Middle frontal gyrus (tissue), 1 donor: Measurements from ENCODE around the gene HOOK2.
"Not testable (repeated sequence)": the region's sequence is repeated elsewhere in the genome, so short reads cannot be mapped to it uniquely, and the experiment has no call there.

Experiments used
- DNase-seq: peaks from one replicate; pipeline ENCODE4 v3.0.0-alpha.2; 2015; ENCODE audit warnings: low spot score; ENCODE audit errors: extremely low spot score

HOOK2 gene

GRCh38 chr19:12722566-12723380 is 52.6 kb downstream of the HOOK2 start:
- DNase-seq, result peak; percentile 98

DNA sequence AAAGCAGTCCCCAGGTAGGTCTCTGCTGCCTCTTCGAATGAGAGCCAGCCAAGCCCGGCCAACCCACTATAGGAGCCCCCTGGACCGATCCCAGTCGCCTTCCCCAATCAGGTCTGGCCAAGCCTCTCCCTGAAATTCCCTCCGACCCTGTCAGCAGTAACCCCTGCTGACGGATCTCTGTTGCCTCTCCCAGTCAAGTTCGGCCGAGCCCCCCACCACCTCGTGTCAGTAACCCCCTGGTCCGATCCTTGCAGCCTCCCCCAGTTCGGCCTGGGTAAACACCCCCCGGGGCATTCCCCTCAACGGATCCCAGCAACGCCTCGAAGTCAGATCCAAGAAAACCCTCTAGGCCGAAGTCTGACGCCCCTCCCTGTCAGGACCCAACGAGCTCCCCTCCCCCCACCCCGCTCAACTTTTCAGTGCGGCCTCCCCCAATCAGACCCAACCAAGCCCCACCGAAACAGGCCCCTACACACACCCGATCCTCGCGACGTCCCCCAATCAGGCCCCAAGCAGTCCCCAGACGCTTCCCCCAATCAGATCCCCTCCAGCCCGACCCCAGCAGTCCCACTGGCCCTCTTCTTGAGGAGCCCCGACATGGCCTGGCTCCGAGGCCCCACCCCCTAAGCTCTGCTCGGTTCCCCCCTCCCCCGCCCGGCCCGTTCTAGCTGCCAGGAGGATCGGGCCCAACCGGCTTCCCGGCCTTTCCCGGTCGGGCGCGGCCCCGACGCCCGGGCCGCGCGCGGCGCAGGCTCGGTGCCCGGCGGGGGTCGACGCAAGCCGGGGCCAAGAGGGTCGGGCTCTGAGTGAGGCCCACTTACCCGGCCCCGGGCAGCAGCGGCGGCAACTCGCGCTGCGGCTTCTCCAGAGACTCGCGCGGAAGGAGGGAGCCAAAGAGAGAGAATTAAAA is 53.4 kb downstream of the HOOK2 start:
- no peak for DNase-seq

DNA sequence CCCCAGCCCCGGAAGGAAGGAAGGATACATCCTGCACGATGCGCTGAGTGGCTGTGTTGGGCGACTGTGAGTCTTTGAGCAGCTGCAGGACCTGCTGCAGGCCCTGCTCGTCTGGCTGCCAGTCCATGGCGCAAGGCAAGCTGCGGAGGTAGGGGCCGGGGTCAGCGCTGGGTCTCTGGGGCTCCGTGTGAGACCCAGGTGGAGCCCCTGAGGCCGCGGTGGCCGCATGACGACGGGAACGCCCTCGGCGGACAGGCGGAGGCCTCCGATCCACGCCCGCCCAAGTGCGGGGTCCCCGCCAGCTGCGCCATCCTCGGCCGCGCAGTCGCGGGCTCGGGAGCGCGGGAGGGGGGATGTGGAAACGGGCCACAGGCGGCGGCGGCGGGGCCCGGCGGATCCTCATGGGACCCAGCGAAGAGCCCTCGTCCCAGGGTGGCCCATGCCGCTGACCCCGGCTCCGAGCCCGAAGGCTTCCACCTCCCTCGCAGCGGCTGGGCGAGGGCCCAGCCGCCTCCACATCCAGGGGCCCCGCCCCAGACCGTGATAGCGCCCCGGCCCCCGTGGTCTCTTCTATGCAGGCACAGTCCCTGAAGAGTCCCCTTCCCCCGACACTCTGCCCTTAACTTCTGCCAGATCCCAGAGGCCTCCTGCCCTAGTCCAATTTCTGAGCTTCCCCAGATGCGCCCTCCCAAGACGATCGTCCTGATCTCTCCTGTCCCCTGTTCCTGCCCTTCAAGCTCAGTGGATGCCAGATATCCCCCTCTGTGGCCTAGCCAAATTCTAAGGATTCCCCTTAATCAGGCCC is 54.3 kb downstream of the HOOK2 start:
- no peak for DNase-seq

GRCh38 chr19:12720296-12720695 is 55.1 kb downstream of the HOOK2 start:
- no peak for DNase-seq

- no peak for DNase-seq
Observed at GRCh38 chr19:12715929-12716328, 59.4 kb downstream of the HOOK2 start.

DNA sequence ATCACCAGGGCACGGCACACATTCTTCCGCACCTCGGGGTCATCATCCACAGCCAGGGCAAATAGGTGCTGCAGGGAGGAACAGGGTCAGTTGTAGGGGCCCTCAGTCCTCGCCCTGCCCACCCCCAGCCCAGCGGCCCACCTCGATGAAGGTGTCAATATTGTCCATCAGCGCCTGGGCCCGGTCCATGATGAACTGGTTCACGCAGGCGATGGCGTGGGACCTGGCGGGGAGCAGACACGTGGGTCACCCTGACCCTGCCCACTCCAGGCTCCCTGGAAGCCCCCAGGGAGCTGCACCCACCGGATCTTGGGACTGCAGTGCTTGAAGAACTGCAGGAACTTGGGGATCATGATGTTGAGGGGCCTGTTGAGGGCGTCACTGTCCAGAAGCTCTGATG is 60.2 kb downstream of the HOOK2 start:
- DNase-seq, result no peak

GRCh38 chr19:12713304-12713703 is 62.0 kb downstream of the HOOK2 start:
- DNase-seq, result not testable (repeated sequence)
